RWPE1 (cell line): ENCODE measurements around the gene MUC20.
A peak's percentile ranks its signal among the peaks of the same experiment; 100 is the strongest.
"Not testable (repeated sequence)": the region's sequence is repeated elsewhere in the genome, so short reads cannot be mapped to it uniquely, and the experiment has no call there.

Experiments used
- CTCF ChIA-PET: fragments of 350-600 bp; sonication (Branson Sonifier 250); formaldehyde crosslinking; extraction: SDS; loops from one replicate; lab custom pipeline; 2021; lab: Yijun Ruan, JAX
- POLR2A ChIA-PET: fragments of 400-600 bp; formaldehyde crosslinking; extraction: SDS; loops from one replicate; lab custom pipeline; 2020; ENCODE audit warnings: antibody characterized with exemption; ENCODE audit not compliant: low non-redundant PET; lab: Yijun Ruan, JAX
- DNase-seq: peaks from one replicate; pipeline ENCODE4 v3.0.0; 2012; ENCODE audit warnings: low spot score
- H3K27ac ChIP-seq: fragments of 450-650 bp; 2 replicates; pipeline ENCODE4 v1.5.1; 2017
- TF ChIP-seq, protein P1 (sequence below): fragments of 450-650 bp; conservative IDR thresholded peaks from 2 replicates; pipeline ENCODE4 v1.5.1; 2017; ENCODE audit warnings: low read depth, mild to moderate bottlenecking

MUC20 gene

DNA sequence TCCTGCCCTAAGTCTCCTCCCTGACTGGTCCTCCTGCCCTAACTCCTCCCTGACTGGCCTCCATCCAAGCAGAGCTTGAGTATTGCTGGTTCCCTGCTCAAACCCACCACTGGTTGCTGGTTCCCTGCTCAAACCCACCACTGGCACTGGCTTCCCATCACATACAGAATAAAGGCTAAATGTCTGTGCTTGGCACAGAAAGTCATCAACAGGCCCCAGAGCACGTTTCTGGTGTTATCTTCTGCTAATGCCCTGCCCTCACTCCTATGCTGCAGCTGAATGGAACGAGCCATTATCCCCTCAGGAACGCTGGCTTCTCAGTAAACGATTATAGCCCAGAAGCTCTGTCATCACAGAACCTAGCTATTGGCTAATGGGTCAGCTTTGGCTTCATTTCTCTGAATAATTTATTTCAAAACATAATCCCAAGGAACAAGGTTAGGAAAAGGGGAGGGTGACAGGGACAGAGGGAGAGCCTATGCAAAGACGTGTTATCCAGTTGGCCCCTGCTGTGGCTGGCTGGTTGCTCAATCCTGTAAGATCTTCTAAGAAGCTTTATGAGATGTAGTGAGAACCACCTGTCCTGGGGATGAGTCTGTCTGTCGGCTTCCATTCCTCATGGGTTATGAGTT lies 6.3 kb upstream of the MUC20 start:
- no peak for DNase-seq
- TF ChIP-seq, protein P1, sequence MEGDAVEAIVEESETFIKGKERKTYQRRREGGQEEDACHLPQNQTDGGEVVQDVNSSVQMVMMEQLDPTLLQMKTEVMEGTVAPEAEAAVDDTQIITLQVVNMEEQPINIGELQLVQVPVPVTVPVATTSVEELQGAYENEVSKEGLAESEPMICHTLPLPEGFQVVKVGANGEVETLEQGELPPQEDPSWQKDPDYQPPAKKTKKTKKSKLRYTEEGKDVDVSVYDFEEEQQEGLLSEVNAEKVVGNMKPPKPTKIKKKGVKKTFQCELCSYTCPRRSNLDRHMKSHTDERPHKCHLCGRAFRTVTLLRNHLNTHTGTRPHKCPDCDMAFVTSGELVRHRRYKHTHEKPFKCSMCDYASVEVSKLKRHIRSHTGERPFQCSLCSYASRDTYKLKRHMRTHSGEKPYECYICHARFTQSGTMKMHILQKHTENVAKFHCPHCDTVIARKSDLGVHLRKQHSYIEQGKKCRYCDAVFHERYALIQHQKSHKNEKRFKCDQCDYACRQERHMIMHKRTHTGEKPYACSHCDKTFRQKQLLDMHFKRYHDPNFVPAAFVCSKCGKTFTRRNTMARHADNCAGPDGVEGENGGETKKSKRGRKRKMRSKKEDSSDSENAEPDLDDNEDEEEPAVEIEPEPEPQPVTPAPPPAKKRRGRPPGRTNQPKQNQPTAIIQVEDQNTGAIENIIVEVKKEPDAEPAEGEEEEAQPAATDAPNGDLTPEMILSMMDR = no peak
- CTCF ChIA-PET = interaction anchor here (0.8 kb wide), 1 partner anchor 10 kb away, joined by 6 read pairs; no protein-coding TSS in a partner anchor
- no peak overlapping the region for H3K27ac ChIP-seq
- POLR2A ChIA-PET = no interaction called here

GRCh38 chr3:195715134-195715533 lies 5.6 kb upstream of the MUC20 start:
- no peak for DNase-seq
- no peak overlapping the region for H3K27ac ChIP-seq
- POLR2A ChIA-PET = no interaction called here
- TF ChIP-seq, protein P1 = no peak
- CTCF ChIA-PET = interaction anchor here (0.8 kb wide), 1 partner anchor 10 kb away, joined by 6 read pairs; no protein-coding TSS in a partner anchor

DNA sequence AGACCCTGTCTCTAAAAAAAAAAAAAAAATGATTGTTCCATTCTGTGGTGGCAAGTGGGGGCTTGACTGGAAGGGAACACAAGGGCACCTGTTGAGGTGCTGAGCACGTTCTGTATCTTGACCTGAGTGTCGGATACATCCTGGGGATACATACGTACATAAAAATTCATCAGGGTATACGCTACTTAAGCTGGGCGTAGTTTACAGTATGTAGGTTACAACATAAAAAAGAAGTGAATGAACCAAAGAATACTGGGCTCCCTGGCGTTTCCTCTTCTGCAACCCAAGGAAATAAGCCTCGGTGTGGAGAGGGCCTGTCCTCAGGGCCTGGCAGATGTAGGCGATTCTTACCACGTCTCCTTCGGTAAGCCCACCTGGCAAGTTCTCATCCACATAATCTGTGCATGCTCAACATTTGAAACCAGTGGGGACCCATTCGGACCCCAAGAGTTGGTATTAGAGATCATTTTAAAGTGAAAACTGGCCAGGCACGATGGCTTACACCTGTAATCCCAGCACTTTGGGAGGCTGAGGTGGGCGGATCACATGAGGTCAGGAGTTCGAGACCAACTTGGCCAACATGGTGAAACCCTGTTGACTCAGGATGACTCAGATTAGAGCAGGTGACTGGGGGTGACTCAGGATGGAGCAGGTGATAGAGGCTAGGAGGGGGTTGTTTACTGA lies 5.1 kb upstream of the MUC20 start:
- TF ChIP-seq, protein P1 = no peak
- ChIA-PET POLR2A (no interaction called here), CTCF (no interaction called here)
- no peak overlapping the region for H3K27ac ChIP-seq
- DNase-seq = peak; percentile 30

GRCh38 chr3:195717416-195717815 lies 3.4 kb upstream of the MUC20 start:
- H3K27ac ChIP-seq = no peak overlapping the region
- DNase-seq = no peak
- ChIA-PET CTCF (interaction anchor here (1.0 to 1.2 kb wide), 2 partner anchors 134 to 447 kb away, joined by 3 read pairs; no protein-coding TSS in a partner anchor), POLR2A (no interaction called here)
- TF ChIP-seq, protein P1 = no peak

DNA sequence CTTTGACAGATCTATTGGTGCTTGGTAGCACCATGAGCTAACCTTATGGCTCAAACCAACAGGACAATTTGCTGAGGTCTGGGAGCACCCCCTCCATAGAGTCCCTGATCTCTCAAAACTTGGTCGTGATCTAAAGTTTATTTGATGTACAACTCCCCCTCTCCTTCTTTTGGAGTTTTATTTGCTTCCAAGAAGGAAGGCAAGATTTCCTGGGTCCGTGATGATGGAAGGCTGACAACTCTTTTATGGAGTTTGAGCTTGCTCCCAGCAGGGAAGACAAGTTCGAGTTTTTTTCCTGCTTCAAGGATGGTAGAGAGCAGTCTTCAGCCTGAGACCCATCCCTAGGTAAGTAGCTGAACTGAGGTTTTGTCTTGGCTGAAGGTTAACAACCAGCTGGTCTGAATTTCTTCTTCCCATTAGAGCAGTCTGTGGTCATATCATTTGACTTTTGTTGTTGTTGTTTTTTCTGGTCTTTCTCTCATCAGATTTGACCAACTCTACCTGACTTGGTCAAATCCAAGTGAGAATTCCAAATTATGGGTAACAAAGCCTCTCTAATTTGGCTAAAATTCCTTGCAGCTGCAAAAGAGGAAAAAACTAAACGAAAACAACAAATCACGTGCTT lies 2.8 kb upstream of the MUC20 start:
- no peak overlapping the region for H3K27ac ChIP-seq
- ChIA-PET POLR2A (no interaction called here), CTCF (interaction anchor here (1.0 to 1.2 kb wide), 2 partner anchors 133 to 448 kb away, joined by 3 read pairs; no protein-coding TSS in a partner anchor)
- DNase-seq = no peak
- TF ChIP-seq, protein P1 = no peak

- CTCF ChIA-PET = no interaction called here
- no peak for DNase-seq
- POLR2A ChIA-PET = interaction anchor here (0.6 kb wide), 1 partner anchor 152 kb away, joined by 3 read pairs; no protein-coding TSS in a partner anchor
- TF ChIP-seq, protein P1 = no peak
- H3K27ac ChIP-seq = no peak overlapping the region
Observed at GRCh38 chr3:195718477-195718984, 2.2 kb upstream of the MUC20 start.

GRCh38 chr3:195719514-195720254 lies 1.1 kb upstream of the MUC20 start:
- DNase-seq = peak; percentile 38
- ChIA-PET CTCF (interaction anchor here (1.2 kb wide), 1 partner anchor 130 kb away, joined by 7 read pairs; no protein-coding TSS in a partner anchor), POLR2A (interaction anchor here (0.6 kb wide), 1 partner anchor 354 kb away, joined by 3 read pairs; no protein-coding TSS in a partner anchor)
- H3K27ac ChIP-seq = not testable (repeated sequence)

GRCh38 chr3:195722139-195722995 lies 1.6 kb downstream of the MUC20 start:
- DNase-seq, POLR2A ChIA-PET, H3K27ac ChIP-seq: not testable (repeated sequence)
- CTCF ChIA-PET = interaction anchor here (0.6 kb wide), 1 partner anchor 103 kb away, joined by 4 read pairs; no protein-coding TSS in a partner anchor
